ENCODE data around the gene KCNJ1.

The KCNJ1 gene

DNA sequence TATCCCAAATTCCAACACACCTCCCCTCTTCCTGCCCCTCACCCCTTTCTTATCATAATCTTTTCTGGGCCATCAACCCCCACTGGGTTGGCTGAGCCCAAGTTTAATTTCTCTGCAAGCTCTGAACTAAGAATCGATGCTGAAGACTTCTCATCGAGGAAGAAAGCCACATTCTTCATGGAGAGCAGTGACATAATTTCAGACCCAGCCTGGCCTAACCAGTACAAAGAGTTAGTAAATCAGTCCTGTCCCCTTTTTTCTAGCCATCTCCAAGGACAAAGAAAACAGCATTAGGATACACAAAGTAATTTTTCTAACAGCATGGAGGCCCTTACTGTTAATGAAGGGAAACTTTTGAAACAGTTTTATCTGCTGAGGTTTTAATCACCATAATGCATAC lies 45.0 kb downstream of the KCNJ1 start:
- DNase-seq (ENCODE audit: low spot score): no peak

DNA sequence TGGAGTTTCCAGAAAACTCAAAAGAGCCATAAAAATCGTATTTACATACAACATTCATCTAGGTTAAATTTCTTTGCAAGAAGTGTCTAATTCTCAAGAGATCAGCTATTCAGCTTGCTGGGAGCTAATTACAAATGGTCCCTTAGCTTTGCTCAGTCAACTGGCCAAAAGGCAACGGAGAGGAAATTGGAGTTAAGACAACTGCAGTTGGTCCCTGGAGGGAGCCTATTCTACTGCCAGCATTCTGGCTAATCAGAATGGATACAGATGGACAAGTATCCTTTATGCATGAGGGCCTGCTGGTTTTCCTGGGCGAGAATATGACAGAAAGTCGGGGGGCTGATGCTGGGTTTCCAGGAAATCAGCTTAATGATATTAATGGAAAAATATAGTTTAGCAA lies 45.5 kb downstream of the KCNJ1 start:
- DNase-seq (ENCODE audit: low spot score): no peak

DNA sequence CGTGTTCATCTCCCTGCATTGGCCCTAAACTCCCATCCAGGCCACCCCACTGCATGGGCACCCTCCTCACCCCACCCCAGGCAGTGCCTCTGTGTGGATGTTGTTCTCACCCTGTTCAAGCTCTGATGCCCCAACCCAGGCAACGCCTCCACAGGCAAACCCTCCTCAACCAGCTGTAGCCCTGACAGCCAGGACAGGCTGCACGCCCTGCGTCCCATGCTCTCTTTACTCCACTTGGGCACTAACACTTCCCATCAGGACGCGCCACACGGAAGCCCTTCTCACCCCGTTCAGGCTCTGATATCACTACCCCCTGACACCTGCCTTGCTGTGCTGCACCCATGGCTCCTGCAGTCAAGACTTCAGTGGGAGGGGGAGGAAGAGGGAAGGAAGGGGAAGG lies 47.9 kb downstream of the KCNJ1 start:
- no peak for DNase-seq (ENCODE audit: low spot score)

DNA sequence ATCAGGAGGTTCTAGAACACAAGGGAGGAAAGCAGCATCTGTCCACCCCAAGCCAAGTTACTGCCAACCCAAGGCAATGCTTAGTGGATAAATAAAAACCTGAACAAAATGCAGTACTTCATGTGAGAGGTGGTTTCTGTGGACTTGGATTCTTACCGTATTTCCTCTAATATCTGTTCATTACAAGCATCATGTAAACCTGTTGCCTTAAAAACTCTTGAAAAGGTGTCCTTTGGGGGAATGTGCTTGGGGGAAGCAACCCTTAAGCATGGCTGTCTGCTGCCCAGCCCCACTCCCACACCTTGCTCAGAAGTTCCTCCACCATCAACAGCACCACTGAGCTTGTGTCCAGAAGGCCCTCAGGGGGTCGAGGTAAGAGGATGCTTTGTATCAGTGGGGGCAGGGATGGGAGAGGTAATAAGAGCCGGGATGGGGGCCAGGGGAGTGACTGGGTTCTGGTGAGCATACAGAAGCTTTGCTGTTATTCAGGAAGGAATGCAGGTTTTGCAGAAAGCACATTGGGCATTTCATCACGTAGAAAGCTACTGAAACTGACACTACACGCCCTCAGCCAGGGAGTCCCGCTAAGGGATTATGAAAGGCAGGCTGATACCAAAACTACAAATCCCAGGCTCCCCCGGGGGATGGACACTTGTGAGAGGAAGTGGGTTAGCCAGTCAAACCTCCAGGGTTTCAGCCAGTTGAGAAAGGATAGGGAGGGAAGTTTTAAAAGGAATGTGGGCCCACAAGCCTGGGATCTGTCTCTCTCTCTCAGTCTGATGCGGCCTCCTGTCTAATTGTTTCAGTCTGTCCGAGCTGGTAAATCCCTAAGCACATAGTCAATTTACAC lies 52.0 kb downstream of the KCNJ1 start:
- DNase-seq (ENCODE audit: low spot score): no peak

GRCh38 chr11:128813729-128814128 lies 53.4 kb downstream of the KCNJ1 start:
- no peak for DNase-seq (ENCODE audit: low spot score)

- no peak for DNase-seq (ENCODE audit: low spot score)
Measured at GRCh38 chr11:128810784-128811514, 56.1 kb downstream of the KCNJ1 start.

GRCh38 chr11:128809128-128809527 lies 58.0 kb downstream of the KCNJ1 start:
- no peak for DNase-seq (ENCODE audit: low spot score)

DNA sequence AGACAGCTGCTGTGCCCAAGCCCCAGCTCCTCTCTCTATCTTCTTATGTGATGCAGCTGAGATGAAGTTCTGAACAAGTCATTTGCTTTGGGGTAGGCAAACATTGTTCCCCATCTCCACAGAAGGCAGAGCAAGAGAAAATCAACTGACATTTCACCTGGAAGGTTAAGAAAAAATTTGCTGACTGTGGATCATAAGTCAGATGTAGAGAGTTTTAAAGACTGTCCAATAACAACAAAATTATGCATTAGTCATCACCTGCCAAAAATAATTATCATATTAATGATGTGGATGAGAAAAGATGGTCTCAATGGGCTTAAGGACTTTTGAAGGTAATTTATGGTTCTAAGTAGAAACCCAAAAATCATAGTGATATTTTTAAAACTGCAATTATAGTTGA lies 59.2 kb downstream of the KCNJ1 start:
- no peak for DNase-seq (ENCODE audit: low spot score)

- DNase-seq (ENCODE audit: low spot score): no peak
Measured at GRCh38 chr11:128806506-128807261, 60.4 kb downstream of the KCNJ1 start.

GRCh38 chr11:128804481-128804880 lies 62.6 kb downstream of the KCNJ1 start:
- DNase-seq (ENCODE audit: low spot score): no peak

- no peak for DNase-seq (ENCODE audit: low spot score)
Measured at GRCh38 chr11:128803449-128804245, 63.4 kb downstream of the KCNJ1 start.

- DNase-seq (ENCODE audit: low spot score): no peak
Measured at GRCh38 chr11:128803011-128803410, 64.1 kb downstream of the KCNJ1 start.

DNA sequence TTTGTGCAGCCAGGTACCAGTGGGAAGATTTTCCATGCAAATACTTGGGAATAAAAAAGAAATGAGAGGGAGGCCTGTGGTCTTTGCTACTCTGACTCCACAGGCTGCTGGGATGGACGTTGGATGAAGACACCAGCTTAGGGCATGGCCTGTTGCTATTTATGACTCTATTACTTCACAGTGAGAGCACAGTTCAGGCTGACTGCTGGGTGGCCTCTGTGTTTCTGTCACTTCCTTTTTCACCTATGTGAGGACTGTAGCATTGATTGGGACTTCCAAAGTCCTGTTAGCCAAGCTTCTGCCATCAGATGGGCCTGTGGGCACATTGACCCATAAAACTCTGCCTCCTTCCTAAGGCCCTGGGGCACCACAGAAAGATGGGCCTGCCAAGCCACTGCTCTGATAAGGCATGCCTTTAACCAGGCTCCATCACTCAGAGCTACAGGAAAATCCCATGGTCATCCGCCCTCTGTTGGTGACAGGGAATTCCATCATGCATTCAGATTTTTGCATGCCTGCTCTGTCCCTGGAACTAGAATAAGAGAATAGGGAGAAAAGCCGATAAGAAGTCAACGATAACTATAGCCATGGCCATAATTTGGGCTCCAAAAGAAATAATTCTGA lies 64.6 kb downstream of the KCNJ1 start:
- no peak for DNase-seq (ENCODE audit: low spot score)

DNA sequence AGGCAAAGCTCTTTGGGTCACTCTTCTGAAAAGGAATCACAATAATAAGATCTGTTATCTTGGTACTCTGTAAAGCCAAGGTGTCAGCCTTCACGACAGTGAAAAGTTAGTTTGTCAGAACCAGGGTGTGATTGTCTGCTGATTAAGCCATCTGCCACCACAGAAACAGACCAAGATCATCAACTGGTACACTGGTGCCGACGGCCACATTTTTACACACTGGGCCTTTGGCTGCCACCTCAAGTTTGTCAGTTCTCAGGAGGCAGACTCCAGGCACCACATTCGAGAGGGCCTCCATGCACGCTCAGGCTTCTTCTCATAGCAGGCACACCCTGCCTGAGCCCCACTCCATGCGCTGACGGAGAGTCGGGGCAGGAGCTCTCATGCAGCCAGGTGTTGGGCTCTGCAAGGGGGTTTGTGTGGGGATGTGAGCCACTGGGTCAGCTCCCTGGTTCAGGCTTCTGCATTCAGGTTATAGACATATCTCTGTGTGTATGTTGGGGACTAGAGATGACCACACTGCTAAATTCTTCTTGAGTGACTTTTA lies 66.2 kb downstream of the KCNJ1 start:
- DNase-seq (ENCODE audit: low spot score): no peak

DNA sequence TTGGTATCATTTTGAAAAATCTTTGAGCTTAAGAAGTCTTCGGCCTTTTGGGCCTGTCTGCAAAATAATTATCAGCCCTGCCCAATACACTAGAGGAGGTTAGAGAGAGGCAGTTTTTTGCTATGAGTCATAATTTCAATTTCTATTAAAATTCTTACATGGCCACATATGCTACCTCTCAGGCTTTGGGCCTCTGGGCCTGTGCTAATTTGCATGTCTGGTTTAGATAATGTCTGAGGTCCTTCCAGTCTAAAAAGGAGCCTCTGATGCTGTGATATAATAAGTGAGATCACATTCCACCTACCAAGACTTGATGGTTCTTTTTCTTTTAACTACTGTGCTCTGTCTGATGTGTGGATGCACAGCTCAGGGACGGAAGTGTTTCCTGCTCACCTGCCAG lies 70.8 kb downstream of the KCNJ1 start:
- no peak for DNase-seq (ENCODE audit: low spot score)

GRCh38 chr11:128790196-128790595 lies 76.9 kb downstream of the KCNJ1 start:
- DNase-seq (ENCODE audit: low spot score): no peak

DNA sequence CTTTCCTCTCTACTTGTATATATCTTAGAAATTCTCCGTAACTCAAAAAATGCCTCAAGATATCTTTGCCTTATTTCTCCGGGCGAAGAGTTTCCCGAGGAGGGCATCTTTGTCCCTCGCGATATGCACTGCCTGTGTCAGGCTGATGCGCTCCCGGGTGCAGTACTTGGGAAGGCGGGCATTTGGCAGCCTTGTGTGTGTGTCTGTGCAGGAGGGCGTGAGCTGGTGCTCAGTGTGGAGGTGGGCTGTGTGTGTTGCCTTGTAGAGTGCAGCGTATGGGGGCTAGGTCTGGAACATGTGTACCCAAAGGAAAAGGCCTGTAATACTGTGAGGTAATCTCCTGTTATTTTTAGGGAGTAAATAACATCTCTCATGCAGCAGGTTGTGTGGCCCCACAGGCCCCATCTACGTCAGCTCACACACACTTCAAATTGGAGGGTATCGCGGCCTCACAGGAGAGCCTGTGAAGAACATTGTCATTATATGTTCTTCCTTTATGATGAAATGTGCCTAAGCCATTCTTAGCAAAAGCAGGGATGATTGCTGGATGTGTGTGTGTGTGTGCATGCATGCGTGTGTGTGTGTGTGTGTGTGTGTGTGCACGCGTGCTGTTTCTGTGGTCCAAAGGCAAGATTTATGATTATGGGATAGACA lies 77.5 kb downstream of the KCNJ1 start:
- DNase-seq (ENCODE audit: low spot score): no peak

Data from activated CD4-positive, alpha-beta T cell treated with anti-CD3 and anti-CD28 coated beads, Interleukin-2, Interleukin-4, amounts not matched to agents 100 ng/mL and 50 ng/mL, durations not matched to agents 16 hours and 8 hours (primary cell).